H1 (cell line): ENCODE data around the gene CSRNP3. TPM values are rescaled to one million over a fixed set of nuclear protein-coding genes. Genes with fewer than 3 reads are reported as not detected.

Source experiments
- CTCF ChIA-PET: fragments of 300-600 bp; sonication (Branson Sonifier 250); formaldehyde crosslinking; loops from one replicate; lab custom pipeline; 2021; ENCODE audit not compliant: partially characterized antibody; lab: Charles Lee
- POLR2A ChIA-PET: fragments of 300-600 bp; sonication (Branson Sonifier 250); formaldehyde crosslinking; loops from one replicate; lab custom pipeline; 2021; ENCODE audit warnings: inconsistent platforms; ENCODE audit not compliant: partially characterized antibody; lab: Charles Lee
- DNase-seq, 2 experiments: peaks; one replicate each; pipeline versions ENCODE4 v3.0.0 to v3.0.0-alpha.2; 2010 to 2022; ENCODE audit warnings: low spot score in 2 of 2, low read depth in 1 of 2, mixed read lengths in 1 of 2
- FAIRE-seq: peaks from 2 replicates; lab custom pipeline; 2011; peaks lifted over from hg19 to GRCh38; lab: Jason Lieb, UNC
- H2AFZ ChIP-seq: 2 replicates; pipeline ENCODE4 v1.8.1; 2012; ENCODE audit warnings: low read length, inconsistent platforms
- H2AK5ac ChIP-seq: 2 replicates; pipeline ENCODE4 v1.6.1; 2013; ENCODE audit warnings: low read depth, low read length
- H2BK120ac ChIP-seq: replicated peaks from 2 replicates; pipeline ENCODE3; 2013; ENCODE audit warnings: low read depth, low read length, inconsistent platforms
- H2BK12ac ChIP-seq: 2 replicates; pipeline ENCODE4 v1.6.1; 2013; ENCODE audit warnings: low read depth, low read length
- H2BK15ac ChIP-seq: 2 replicates; pipeline ENCODE4 v1.6.1; 2013; ENCODE audit warnings: low read length
- H2BK20ac ChIP-seq: 2 replicates; pipeline ENCODE4 v1.6.1; 2013; ENCODE audit warnings: low read length
- H2BK5ac ChIP-seq: 2 replicates; pipeline ENCODE4 v1.6.1; 2013; ENCODE audit warnings: low read depth, low read length
- H3K14ac ChIP-seq: 2 replicates; pipeline ENCODE4 v1.6.1; 2013; ENCODE audit warnings: inconsistent platforms; ENCODE audit not compliant: insufficient read length
- H3K18ac ChIP-seq: 2 replicates; pipeline ENCODE4 v1.6.1; 2013; ENCODE audit warnings: low read length; ENCODE audit errors: extremely low read depth
- H3K23ac ChIP-seq: 2 replicates; pipeline ENCODE4 v1.6.1; 2013; ENCODE audit warnings: inconsistent platforms; ENCODE audit not compliant: insufficient read length
- H3K23me2 ChIP-seq: 2 replicates; pipeline ENCODE4 v1.6.1; 2013; ENCODE audit warnings: low read depth, low read length
- H3K27ac ChIP-seq: 2 replicates; pipeline ENCODE4 v1.6.1; 2011; ENCODE audit warnings: low read depth, low read length, inconsistent platforms
- H3K27me3 ChIP-seq, 4 experiments: replicated peaks in 1 of 4; 1 replicate in 1 of 4; 2 replicates in 3 of 4; pipeline versions ENCODE4 v1.6.1 to v1.8.1; 2011 to 2013; ENCODE audit warnings: low read length in 3 of 4, mild to moderate bottlenecking in 3 of 4, inconsistent platforms in 2 of 4, mixed read lengths in 2 of 4, moderate library complexity in 1 of 4; ENCODE audit not compliant: control insufficient read depth in 3 of 4, insufficient read depth in 3 of 4; ENCODE audit errors: extremely low read depth in 1 of 4
- H3K36me3 ChIP-seq, 4 experiments: 2 replicates each; pipeline versions ENCODE4 v1.6.1 to v1.8.1; 2011 to 2013; ENCODE audit warnings: mild to moderate bottlenecking in 4 of 4, low read length in 3 of 4, moderate library complexity in 2 of 4, control low read depth in 1 of 4, inconsistent platforms in 1 of 4; ENCODE audit not compliant: insufficient read depth in 4 of 4, control insufficient read depth in 2 of 4
- H3K4ac ChIP-seq: replicated peaks from 2 replicates; pipeline ENCODE3; 2013; ENCODE audit warnings: low read length, low read depth, mixed read lengths, inconsistent platforms; ENCODE audit not compliant: insufficient read length
- H3K4me1 ChIP-seq, 4 experiments: replicated peaks in 1 of 4; 1 replicate in 1 of 4; 2 replicates in 3 of 4; pipeline versions ENCODE4 v1.6.1 to v1.8.1; 2011 to 2013; ENCODE audit warnings: low read length in 3 of 4, inconsistent platforms in 2 of 4, mixed read lengths in 1 of 4; ENCODE audit not compliant: insufficient read depth in 4 of 4, control insufficient read depth in 3 of 4
- H3K4me2 ChIP-seq, 2 experiments: 2 replicates each; pipeline versions ENCODE4 v1.6.1 to v1.8.1; 2011 to 2013; ENCODE audit warnings: low read depth in 2 of 2, low read length in 2 of 2, control low read depth in 1 of 2, inconsistent platforms in 1 of 2, mild to moderate bottlenecking in 1 of 2; ENCODE audit not compliant: insufficient read depth in 1 of 2
- H3K4me3 ChIP-seq, 4 experiments: fragments of 200-600, 300-600 bp in 1 of 4; sonication (generic), shearing (Covaris generic), sonication (Bioruptor Twin) in 1 of 4; 2 replicates each; pipeline versions ENCODE4 v1.5.1 to v1.8.1; 2011 to 2016; ENCODE audit warnings: low read length in 4 of 4, low read depth in 3 of 4, control low read depth in 2 of 4, inconsistent platforms in 2 of 4, mild to moderate bottlenecking in 2 of 4, mixed read lengths in 1 of 4, moderate library complexity in 1 of 4; ENCODE audit not compliant: insufficient read depth in 2 of 4; ENCODE audit errors: extremely low read depth in 1 of 4
- H3K56ac ChIP-seq: replicated peaks from 2 replicates; pipeline ENCODE3; 2013; ENCODE audit warnings: low read depth, mild to moderate bottlenecking, mixed read lengths, low read length, inconsistent platforms; ENCODE audit not compliant: insufficient read length
- H3K79me1 ChIP-seq: 2 replicates; pipeline ENCODE4 v1.6.1; 2013; ENCODE audit warnings: low read depth, low read length, control low read depth
- H3K79me2 ChIP-seq, 2 experiments: 2 replicates each; pipeline versions ENCODE4 v1.6.1 to v1.8.1; 2012 to 2013; ENCODE audit warnings: low read length in 2 of 2, mild to moderate bottlenecking in 2 of 2, inconsistent platforms in 1 of 2; ENCODE audit not compliant: insufficient read depth in 2 of 2, control insufficient read depth in 1 of 2
- H3K9ac ChIP-seq, 4 experiments: replicated peaks in 1 of 4; 1 replicate in 1 of 4; 2 replicates in 3 of 4; pipeline versions ENCODE4 v1.6.1 to v1.8.1; 2011 to 2013; ENCODE audit warnings: low read depth in 3 of 4, low read length in 3 of 4, control low read depth in 2 of 4, mild to moderate bottlenecking in 2 of 4, moderate library complexity in 2 of 4, inconsistent platforms in 1 of 4; ENCODE audit errors: extremely low read depth in 1 of 4
- H3K9me3 ChIP-seq, 2 experiments: 2 replicates each; pipeline versions ENCODE4 v1.6.1 to v1.8.1; 2012 to 2013; ENCODE audit warnings: mild to moderate bottlenecking in 2 of 2, moderate library complexity in 2 of 2, control low read depth in 1 of 2, inconsistent platforms in 1 of 2, low read depth in 1 of 2, low read length in 1 of 2, mixed read lengths in 1 of 2; ENCODE audit not compliant: insufficient read depth in 2 of 2
- H4K20me1 ChIP-seq, 2 experiments: replicated peaks in 1 of 2; 2 replicates each; pipeline versions ENCODE3 to v1.8.1; 2011 to 2013; ENCODE audit warnings: inconsistent platforms in 2 of 2, low read length in 2 of 2, mild to moderate bottlenecking in 1 of 2; ENCODE audit not compliant: insufficient read depth in 2 of 2, control insufficient read depth in 1 of 2
- H4K5ac ChIP-seq: 2 replicates; pipeline ENCODE4 v1.6.1; 2013; ENCODE audit warnings: low read length, low read depth, mixed read lengths, inconsistent platforms; ENCODE audit not compliant: insufficient read length
- H4K8ac ChIP-seq: 2 replicates; pipeline ENCODE4 v1.8.0; 2013; ENCODE audit warnings: mild to moderate bottlenecking, moderate library complexity, low read length, inconsistent platforms; ENCODE audit not compliant: insufficient read depth; ENCODE audit errors: extremely low read depth
- H4K91ac ChIP-seq: replicated peaks from 2 replicates; pipeline ENCODE3; 2013; ENCODE audit warnings: low read length, mixed read lengths, inconsistent platforms; ENCODE audit not compliant: insufficient read length
- CBX5 ChIP-seq: fragments of 300-800, 300-1000 bp; sonication (generic); IDR thresholded peaks from 2 replicates; pipeline ENCODE4 v1.7.1; 2016; ENCODE audit warnings: antibody characterized with exemption, low read length, low read depth
- E2F6 ChIP-seq: IDR thresholded peaks from 2 replicates; pipeline ENCODE4 v1.6.1; 2012; ENCODE audit warnings: inconsistent platforms
- EZH2 ChIP-seq: fragments of 200-600 bp; sonication (generic); IDR thresholded peaks from 2 replicates; pipeline ENCODE4 v1.7.1; 2012; ENCODE audit warnings: low read depth, mild to moderate bottlenecking, moderate library complexity, low read length, inconsistent platforms; ENCODE audit not compliant: severe bottlenecking
- JUND ChIP-seq: IDR thresholded peaks from 2 replicates; pipeline ENCODE4 v1.6.1; 2011; ENCODE audit warnings: mild to moderate bottlenecking, improper control_type of control experiment, low read length
- KDM5A ChIP-seq: fragments of 200-600 bp; IDR thresholded peaks from 2 replicates; pipeline ENCODE4 v1.7.1; 2012; ENCODE audit warnings: mild to moderate bottlenecking, low read length, inconsistent platforms, mixed read lengths
- RAD21 ChIP-seq, 2 experiments: IDR thresholded peaks in 1 of 2; conservative IDR thresholded peaks in 1 of 2; 2 replicates each; pipeline ENCODE4 v1.6.1; 2011; ENCODE audit warnings: low read depth in 2 of 2, low read length in 2 of 2, improper control_type of control experiment in 1 of 2, inconsistent platforms in 1 of 2, mild to moderate bottlenecking in 1 of 2, moderate library complexity in 1 of 2
- SIN3A ChIP-seq, 2 experiments: IDR thresholded peaks in 1 of 2; conservative IDR thresholded peaks in 1 of 2; 2 replicates each; pipeline ENCODE4 v1.6.1; 2011 to 2012; ENCODE audit warnings: low read length in 2 of 2, improper control_type of control experiment in 1 of 2, low read depth in 1 of 2, mild to moderate bottlenecking in 1 of 2
- SP2 ChIP-seq: IDR thresholded peaks from 2 replicates; pipeline ENCODE4 v1.6.1; 2012; ENCODE audit warnings: mild to moderate bottlenecking, low read length, inconsistent platforms
- TBP ChIP-seq: IDR thresholded peaks from 2 replicates; pipeline ENCODE4 v1.6.1; 2011; ENCODE audit warnings: low read depth, low read length, improper control_type of control experiment
- ZNF274 ChIP-seq: IDR thresholded peaks from 2 replicates; pipeline ENCODE4 v1.7.0; 2012; ENCODE audit warnings: low read length, borderline replicate concordance; ENCODE audit errors: extremely low read depth
- WGBS, 2 experiments: shearing (Covaris generic) in 1 of 2; methylation state at CpG; one replicate each; pipeline versions ENCODE4 v1.1.6 to v1.1.7; 2013 to 2015; ENCODE audit warnings: low lambda C conversion rate in 2 of 2, mixed read lengths in 2 of 2, inconsistent platforms in 1 of 2, low coverage in 1 of 2, missing lambda C conversion rate in 1 of 2; ENCODE audit not compliant: insufficient replicate concordance in 2 of 2, insufficient coverage in 1 of 2, insufficient read length in 1 of 2; ENCODE audit errors: extremely low coverage in 1 of 2, missing lambda C conversion rate in 1 of 2; 5-methylcytosine and 5-hydroxymethylcytosine counted together
- polyA plus RNA-seq, 7 experiments: library from polyadenylated mRNA; depleted of rRNA in 3 of 7; stranded (reverse) in 5 of 7; unstranded in 2 of 7; fragments of >200 nt in 5 of 7; fragments of 200-250 nt in 2 of 7; gene quantifications; 1 replicate in 5 of 7; 2 replicates in 1 of 7; 4 replicates in 1 of 7; pipeline versions ENCODE4 v1.2.1 to v1.2.3, GENCODE V29; 2011 to 2013; ENCODE audit warnings: missing spikeins in 2 of 7, mixed read lengths in 2 of 7
- total RNA-seq: library from RNA; stranded (reverse); fragmentation: NEBNext Ultra II Directional; extraction: Animal tissue kit (Norgen Biotek cat#: 25700); gene quantifications from 2 replicates; pipeline ENCODE4 v1.2.1, GENCODE V29; 2021

The CSRNP3 gene
- total and polyA plus RNA-seq, 2 of the 8 experiments (the other 6 are each of a cell fraction or from before 2014, with no cell fraction given): 1.3 to 6.5 TPM

DNA sequence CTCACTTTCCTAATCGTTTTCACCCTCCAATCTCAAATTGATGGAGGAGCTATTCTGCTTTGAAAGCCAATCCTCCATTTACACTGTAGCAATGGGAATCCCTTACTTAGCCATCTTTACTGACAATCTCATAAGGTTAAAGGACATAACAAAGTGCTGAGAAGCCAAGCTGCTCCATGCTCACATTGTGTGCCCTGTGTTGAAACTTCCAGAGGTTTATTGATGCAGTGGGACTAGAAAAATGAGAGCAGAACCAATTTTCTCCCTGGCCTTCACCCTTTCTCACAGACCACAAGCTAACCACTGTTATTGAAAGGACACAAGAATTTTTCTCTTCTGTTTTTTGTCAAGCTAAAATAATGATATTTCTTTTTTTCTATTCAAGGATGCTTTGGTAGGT is 63.8 kb downstream of the CSRNP3 start:
- H4K20me1 ChIP-seq: no peaks in the 10 kb centered on the region
- no peak overlapping the region for H2BK20ac ChIP-seq
- H4K5ac ChIP-seq: no peak overlapping the region
- H3K18ac ChIP-seq: no peak overlapping the region
- TF ChIP-seq TBP (no peak), KDM5A (no peak), SIN3A (conservative IDR thresholded peaks at IDR 0.05 in 1 of 2, IDR thresholded peaks at IDR 0.05 in 1 of 2; ENCODE audit: low read depth in 1 of 2, low read length in 2 of 2) (no peak), EZH2 (no peak), CBX5 (no peak), E2F6 (no peak), SP2 (no peak), RAD21 (IDR thresholded peaks at IDR 0.05 in 1 of 2, conservative IDR thresholded peaks at IDR 0.05 in 1 of 2; ENCODE audit: low read depth in 2 of 2, low read length in 2 of 2) (no peak), ZNF274 (no peak), JUND (no peak)
- TF ChIP-seq, all 59 proteins: peak for 0
- H3K27me3 ChIP-seq: no peaks in the 10 kb centered on the region
- H3K9ac ChIP-seq: no peak overlapping the region
- no peaks in the 10 kb centered on the region for H3K36me3 ChIP-seq
- H2BK5ac ChIP-seq: no peak overlapping the region
- H2AFZ ChIP-seq: no peak overlapping the region
- H2BK12ac ChIP-seq: no peak overlapping the region
- no peaks in the 10 kb centered on the region for H3K79me2 ChIP-seq
- H3K14ac ChIP-seq: no peak overlapping the region
- 100% methylated on average over 1 of the region's 1 CpG for WGBS, 2 experiments
- H3K4me2 ChIP-seq: no peak overlapping the region
- H4K91ac ChIP-seq: no peak overlapping the region
- ChIA-PET POLR2A (no interaction called here), CTCF (no interaction called here)
- no peak overlapping the region for H3K23ac ChIP-seq
- H2BK15ac ChIP-seq: no peak overlapping the region
- no peak overlapping the region for H4K8ac ChIP-seq
- H3K9me3 ChIP-seq: peaks cover 0 to 3% of the 10 kb centered on the region in 2 experiments; a peak in 1 of 4 replicates
- no peaks in the 10 kb centered on the region for H3K79me1 ChIP-seq
- H3K4me3 ChIP-seq: no peak overlapping the region
- H3K27ac ChIP-seq: no peak overlapping the region
- DNase-seq (no peak), FAIRE-seq (no peak)
- no peak overlapping the region for H2BK120ac ChIP-seq
- H3K23me2 ChIP-seq: no peaks in the 10 kb centered on the region
- peaks cover 0 to 4% (median under 1%) of the 10 kb centered on the region in 4 experiments; a peak in 1 of 7 replicates for H3K4me1 ChIP-seq
- H3K56ac ChIP-seq: no peak overlapping the region
- H3K4ac ChIP-seq: no peak overlapping the region
- no peak overlapping the region for H2AK5ac ChIP-seq
